Limb (tissue), 2 donors: ENCODE results near the gene OMD.
A peak's percentile ranks its signal among the peaks of the same experiment; 100 is the strongest.
"Not testable (repeated sequence)": the region's sequence is repeated elsewhere in the genome, so short reads cannot be mapped to it uniquely, and the experiment has no call there.

Experiments used
- DNase-seq, 2 donors: peaks; one replicate each; pipeline ENCODE4 v3.0.0-alpha.2; 2016; ENCODE audit errors: extremely low spot score in 2 of 2

Gene OMD

GRCh38 chr9:92414566-92414965, 9.7 kb downstream of the OMD start:
- no peak for DNase-seq

GRCh38 chr9:92411157-92411556, 13.1 kb downstream of the OMD start:
- DNase-seq = not testable (repeated sequence)

- DNase-seq = peak in 1 of 2 donors; percentile 76
Measured at GRCh38 chr9:92408747-92409478, 15.4 kb downstream of the OMD start.

- no peak for DNase-seq
Measured at GRCh38 chr9:92407818-92408217, 16.5 kb downstream of the OMD start.

- no peak for DNase-seq
Measured at GRCh38 chr9:92406477-92406876, 17.8 kb downstream of the OMD start.

- DNase-seq = no peak
Measured at GRCh38 chr9:92405818-92406217, 18.5 kb downstream of the OMD start.

DNA sequence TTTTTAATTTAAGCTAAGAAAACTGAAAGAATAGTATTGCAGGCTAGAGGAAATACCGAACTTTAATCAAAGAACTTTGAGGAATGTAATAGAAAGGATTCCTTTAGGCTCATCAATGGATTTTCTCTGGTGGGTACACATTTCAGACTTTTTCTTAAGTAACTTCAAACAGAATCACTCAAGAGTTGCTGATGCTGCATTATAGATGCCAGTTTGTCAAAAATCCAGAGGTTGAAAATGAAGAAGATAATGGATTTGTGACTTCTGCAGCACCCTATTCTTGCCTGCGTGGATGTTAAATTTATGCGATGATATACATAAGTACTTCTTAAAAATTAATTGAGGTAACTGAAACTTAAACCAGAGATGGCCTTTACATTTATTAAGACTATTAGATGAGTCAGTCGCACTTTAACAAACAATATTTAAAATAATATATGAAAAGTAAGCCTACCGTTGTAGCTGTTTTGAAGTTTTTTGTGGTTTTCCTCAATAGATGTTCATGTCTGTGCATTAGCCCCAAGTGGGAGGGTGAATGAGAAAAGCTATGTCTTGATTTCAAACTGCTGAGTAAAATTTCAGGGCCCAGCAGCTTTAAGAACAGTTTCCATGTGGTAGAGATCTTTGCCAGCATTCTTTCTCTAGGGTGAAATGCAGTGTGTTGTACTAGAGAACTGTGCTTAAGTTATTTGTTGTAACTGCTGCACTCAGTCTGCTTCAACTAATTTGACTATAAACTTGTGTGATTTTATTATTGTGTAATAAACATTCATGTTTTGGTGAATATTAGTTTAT, 20.0 kb downstream of the OMD start, which contains the start of gene OGN:
Gene OGN (minus strand): TSS at position 537 of the 795 bp plus-strand sequence. CDS start 1,171 bp downstream, outside the sequence.
- peak in 1 of 2 donors; percentile 84 for DNase-seq

DNA sequence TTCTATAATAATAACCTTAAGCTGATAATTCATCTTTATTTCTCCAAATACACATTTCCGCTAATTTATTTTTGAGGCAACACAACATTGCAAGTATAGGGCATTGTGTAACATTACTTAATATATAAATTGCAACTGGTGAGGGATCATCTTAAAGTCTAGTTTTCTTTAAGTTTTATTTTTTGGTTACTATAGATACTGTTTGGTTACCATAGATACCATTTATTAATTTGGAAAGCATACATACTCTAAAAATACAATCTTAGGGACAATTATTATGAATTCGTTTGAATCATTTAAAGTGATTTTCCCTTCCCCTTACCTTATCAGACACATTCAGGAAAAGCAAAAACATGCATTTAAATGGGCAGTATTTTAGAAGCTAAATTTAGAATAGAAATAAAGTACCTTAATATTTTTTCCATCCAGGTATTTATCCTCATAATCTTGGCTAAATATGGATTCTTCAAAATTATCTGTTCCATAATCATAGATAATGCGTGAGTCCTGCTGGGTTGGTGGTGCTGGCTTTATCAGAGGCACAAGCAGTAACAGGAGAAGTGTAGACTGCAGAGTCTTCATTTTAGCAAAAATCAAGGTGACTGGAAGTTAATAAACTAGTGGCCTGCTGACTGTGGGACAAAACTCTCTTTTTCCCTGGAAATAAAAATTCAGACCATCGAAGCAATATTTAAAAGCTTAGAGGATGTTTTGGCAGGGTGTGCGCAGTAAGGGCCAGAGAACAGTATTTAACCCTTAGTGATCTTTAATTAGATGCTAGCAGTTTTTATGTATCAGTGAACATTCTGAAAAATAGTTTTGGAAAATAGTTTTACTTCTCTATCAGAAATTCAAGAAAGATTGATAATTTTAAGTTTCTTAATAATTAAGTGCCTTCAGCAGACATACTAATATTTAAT, 21.2 kb downstream of the OMD start:
- peak in 1 of 2 donors; percentile 67 for DNase-seq

DNA sequence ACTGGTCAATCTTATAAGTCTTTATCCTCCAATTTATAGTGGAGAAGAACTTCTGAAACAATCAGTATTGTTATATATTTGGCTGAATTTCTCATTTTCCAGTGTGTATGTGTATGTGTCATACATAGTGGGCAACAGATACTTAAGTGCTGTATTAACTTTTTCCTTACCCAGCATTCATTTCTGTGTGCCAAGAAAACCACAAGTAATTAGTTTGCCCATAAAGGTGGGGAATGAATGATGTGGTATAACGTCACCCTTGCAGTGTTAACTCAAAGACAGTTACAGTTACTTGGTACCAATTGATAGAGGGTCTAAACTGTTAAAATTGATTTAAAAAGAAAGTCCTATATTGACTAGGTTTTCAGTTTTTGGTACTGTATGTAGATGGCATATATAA, 21.9 kb downstream of the OMD start:
- DNase-seq = no peak

GRCh38 chr9:92397853-92398252, 26.4 kb downstream of the OMD start:
- DNase-seq = no peak

- no peak for DNase-seq
Measured at GRCh38 chr9:92395617-92396016, 28.7 kb downstream of the OMD start.

DNA sequence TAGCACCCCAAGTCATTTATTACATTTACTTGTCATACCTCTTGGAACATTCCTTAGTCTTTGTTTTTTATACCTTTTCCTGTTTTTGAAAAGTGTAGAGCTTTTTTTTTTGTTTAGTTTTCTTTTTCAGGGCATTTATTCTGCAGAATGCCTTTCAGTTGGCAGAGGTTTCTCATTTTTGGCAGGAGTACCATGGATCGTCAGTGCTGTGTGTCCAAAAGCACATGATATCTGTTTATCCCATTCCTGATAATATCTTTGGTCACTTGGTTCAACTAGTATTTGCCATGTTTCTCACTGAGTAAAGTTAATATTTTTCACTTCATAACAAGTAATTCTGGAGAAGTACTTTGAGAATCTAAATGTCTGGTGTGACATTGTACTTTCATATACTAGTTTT, 30.6 kb downstream of the OMD start:
- DNase-seq = no peak

DNA sequence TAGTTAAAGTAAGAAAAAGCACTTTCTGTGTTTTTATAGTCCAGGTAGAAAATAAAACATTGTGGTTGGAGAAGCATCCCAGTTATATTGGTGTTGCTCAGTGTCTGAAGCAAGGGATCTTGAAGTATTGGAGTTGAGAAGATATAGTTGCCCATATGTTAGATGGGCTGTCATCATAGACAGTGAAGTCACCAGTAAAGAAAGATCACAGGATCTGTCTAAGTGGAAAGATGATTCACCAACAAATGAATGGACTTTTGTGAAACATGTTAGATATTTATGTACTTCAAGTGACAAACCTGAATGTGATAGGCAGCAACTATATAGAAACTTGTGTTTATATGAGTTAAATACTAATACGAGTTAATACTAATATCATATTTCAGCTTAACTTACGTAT, 31.6 kb downstream of the OMD start:
- DNase-seq = no peak

DNA sequence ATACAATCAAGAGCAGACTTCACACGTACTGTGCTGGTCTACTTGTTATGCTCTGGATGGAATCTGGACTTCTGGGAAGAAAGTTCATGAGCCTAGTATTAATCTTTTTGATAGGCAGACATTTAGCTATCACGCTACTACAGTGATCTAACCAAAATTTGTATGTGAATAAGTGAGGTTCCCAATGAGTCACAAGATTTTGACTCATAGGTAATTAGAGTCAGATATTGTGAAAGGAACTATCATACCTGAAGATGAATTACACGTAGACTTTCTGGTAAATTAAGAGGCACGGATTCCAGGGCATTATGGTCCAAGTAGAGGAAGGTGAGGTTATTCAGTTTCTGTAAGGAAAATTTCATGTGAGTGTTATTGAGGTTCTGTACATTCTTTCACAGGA, 38.3 kb downstream of the OMD start:
- no peak for DNase-seq

- no peak for DNase-seq
Measured at GRCh38 chr9:92385477-92385876, 38.8 kb downstream of the OMD start.

GRCh38 chr9:92385001-92385400, 39.3 kb downstream of the OMD start:
- DNase-seq = no peak

GRCh38 chr9:92384375-92384774, 39.9 kb downstream of the OMD start:
- DNase-seq = no peak

GRCh38 chr9:92381775-92382174, 42.5 kb downstream of the OMD start:
- DNase-seq = no peak

DNA sequence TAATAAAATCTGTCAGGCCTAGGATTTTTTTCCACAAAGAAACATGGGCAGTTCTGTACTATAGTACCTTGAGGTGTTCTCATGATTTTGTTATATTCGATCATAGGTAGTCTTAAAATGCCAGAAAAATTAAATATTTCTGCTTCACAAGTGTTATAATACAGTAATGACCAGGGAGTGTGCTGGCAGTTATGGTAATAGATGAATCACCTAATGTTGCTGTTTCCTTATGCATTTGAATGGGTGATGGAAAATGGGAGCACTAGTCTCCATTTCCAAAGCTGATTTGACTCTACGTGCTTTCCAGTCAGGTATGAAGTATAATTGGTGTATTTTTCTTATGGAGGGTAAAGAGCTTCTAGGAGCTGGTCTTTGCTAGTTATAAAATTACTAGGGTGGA, 43.7 kb downstream of the OMD start:
- no peak for DNase-seq

GRCh38 chr9:92378865-92379560, 45.3 kb downstream of the OMD start:
- DNase-seq = no peak

- no peak for DNase-seq
Measured at GRCh38 chr9:92377876-92378275, 46.4 kb downstream of the OMD start.
